ENCODE results near the gene ZNF485.

The ZNF485 gene

GRCh38 chr10:43640603-43641002 lies 34.4 kb downstream of the ZNF485 start:
- TF ChIP-seq CSDC2 (CRISPR knock-in tag; IDR thresholded peaks at IDR 0.05) (no peak), ZFP3 (CRISPR knock-in tag; IDR thresholded peaks at IDR 0.05) (no peak), ESRRG (CRISPR knock-in tag; IDR thresholded peaks at IDR 0.05) (no peak), TOX (CRISPR knock-in tag; IDR thresholded peaks at IDR 0.05; ENCODE audit: borderline replicate concordance) (no peak), ZFP30 (CRISPR knock-in tag; IDR thresholded peaks at IDR 0.05) (no peak), RARB (CRISPR knock-in tag; IDR thresholded peaks at IDR 0.05) (no peak), ZNF70 (CRISPR knock-in tag; IDR thresholded peaks at IDR 0.05) (no peak)

GRCh38 chr10:43644252-43644651 lies 38.0 kb downstream of the ZNF485 start:
- no peak for TF ChIP-seq TCF4 (CRISPR knock-in tag; IDR thresholded peaks at IDR 0.05; ENCODE audit: borderline replicate concordance)
- no peak for TF ChIP-seq POU6F1 (CRISPR knock-in tag; IDR thresholded peaks at IDR 0.05; ENCODE audit: borderline replicate concordance, low read depth)
- no peak for TF ChIP-seq PPARA (CRISPR knock-in tag; IDR thresholded peaks at IDR 0.05; ENCODE audit: borderline replicate concordance)
- TF ChIP-seq ZNF565 (CRISPR knock-in tag; conservative IDR thresholded peaks at IDR 0.05; ENCODE audit: low read depth): no peak
- ATAC-seq: no peak

More at GRCh38 chr10:43640603-43641002, 34.4 kb downstream of the ZNF485 start:
- ATAC-seq: no peak

- TF ChIP-seq TCF4 (CRISPR knock-in tag; IDR thresholded peaks at IDR 0.05; ENCODE audit: borderline replicate concordance) (no peak), PATZ1 (CRISPR knock-in tag; IDR thresholded peaks at IDR 0.05; ENCODE audit: borderline replicate concordance) (no peak), PPARA (CRISPR knock-in tag; IDR thresholded peaks at IDR 0.05; ENCODE audit: borderline replicate concordance) (no peak), CREB5 (CRISPR knock-in tag; IDR thresholded peaks at IDR 0.05; ENCODE audit: low read depth) (no peak), CSRNP3 (CRISPR knock-in tag; IDR thresholded peaks at IDR 0.05) (no peak), RARB (CRISPR knock-in tag; IDR thresholded peaks at IDR 0.05) (no peak), POU6F1 (CRISPR knock-in tag; IDR thresholded peaks at IDR 0.05; ENCODE audit: borderline replicate concordance, low read depth) (no peak)
- no peak for ATAC-seq
Measured at GRCh38 chr10:43645866-43646265, 39.6 kb downstream of the ZNF485 start.

GRCh38 chr10:43647576-43647975 lies 41.3 kb downstream of the ZNF485 start:
- no peak for TF ChIP-seq RARB (CRISPR knock-in tag; IDR thresholded peaks at IDR 0.05)
- TF ChIP-seq TSHZ2 (CRISPR knock-in tag; IDR thresholded peaks at IDR 0.05): no peak
- TF ChIP-seq SNAI2 (CRISPR knock-in tag; IDR thresholded peaks at IDR 0.05): no peak
- no peak for TF ChIP-seq ZNF565 (CRISPR knock-in tag; conservative IDR thresholded peaks at IDR 0.05; ENCODE audit: low read depth)
- TF ChIP-seq TOX (CRISPR knock-in tag; IDR thresholded peaks at IDR 0.05; ENCODE audit: borderline replicate concordance): no peak
- TF ChIP-seq CREB5 (CRISPR knock-in tag; IDR thresholded peaks at IDR 0.05; ENCODE audit: low read depth): no peak
- no peak for TF ChIP-seq CSDC2 (CRISPR knock-in tag; IDR thresholded peaks at IDR 0.05)
- ATAC-seq: no peak

Data from SK-N-SH treated with all-trans-retinoic acid at 6 μM for 48 hours (cell line).